C1 segment of cervical spinal cord (tissue), 14 donors: ENCODE results near the gene BMPR2.
"Not testable (repeated sequence)": the region's sequence is repeated elsewhere in the genome, so short reads cannot be mapped to it uniquely, and the experiment has no call there.

Experiments
- DNase-seq, 14 donors: peaks; one replicate each; lab custom pipeline; 2025; lab: John Stamatoyannopoulos, UW

BMPR2 gene

GRCh38 chr2:202375609-202376408 is at the start of gene BMPR2:
BMPR2 (plus strand) TSS chr2:202376327; CDS start chr2:202377475, 1,148 bp downstream.
- DNase-seq = peak; percentile 33 to 96 (median 82)

DNA sequence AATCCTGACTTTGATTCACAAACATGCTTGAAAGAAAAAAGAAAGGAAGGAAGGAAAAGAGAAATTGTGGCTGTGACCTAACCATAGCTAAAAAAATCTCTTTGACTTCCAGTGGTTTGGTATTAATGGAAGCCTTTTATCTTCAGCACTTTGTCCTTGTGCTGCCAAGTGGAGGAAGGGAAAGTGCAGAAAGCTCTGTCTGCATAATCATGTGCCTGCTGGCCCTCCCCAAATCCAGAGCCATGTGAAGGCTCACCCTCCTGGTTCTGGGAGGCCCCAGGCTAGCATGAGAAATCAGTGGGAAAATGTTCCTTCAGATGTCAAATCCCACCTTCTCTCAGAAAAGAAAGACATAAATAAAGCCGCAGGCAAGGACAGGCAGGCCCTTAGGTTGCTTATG is 48.3 kb upstream of the BMPR2 start:
- no peak for DNase-seq

GRCh38 chr2:202335791-202336467 is 40.2 kb upstream of the BMPR2 start:
- no peak for DNase-seq

DNA sequence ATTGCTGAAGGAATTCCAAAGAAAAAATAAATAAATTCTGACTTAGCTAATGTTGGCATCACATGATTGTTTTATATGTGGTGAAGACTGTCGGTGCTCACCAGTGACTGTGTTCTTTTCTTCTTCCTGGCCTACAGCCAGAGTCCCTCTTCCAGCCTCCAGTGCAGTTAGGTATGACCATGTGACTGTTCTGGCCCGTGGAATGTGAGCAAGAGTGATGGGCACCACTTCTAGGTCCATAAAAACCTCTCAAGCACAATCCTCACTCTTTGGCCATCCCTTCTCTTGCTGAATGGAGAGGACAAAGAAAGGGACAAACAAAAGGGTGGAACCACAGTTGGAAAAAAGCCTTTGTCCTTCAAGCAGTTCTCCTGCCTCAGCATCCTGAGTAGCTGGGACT is 39.0 kb upstream of the BMPR2 start:
- no peak for DNase-seq

GRCh38 chr2:202337706-202338346 is 38.3 kb upstream of the BMPR2 start:
- no peak for DNase-seq

- DNase-seq = no peak
Observed at GRCh38 chr2:202339071-202339870, 36.9 kb upstream of the BMPR2 start.

DNA sequence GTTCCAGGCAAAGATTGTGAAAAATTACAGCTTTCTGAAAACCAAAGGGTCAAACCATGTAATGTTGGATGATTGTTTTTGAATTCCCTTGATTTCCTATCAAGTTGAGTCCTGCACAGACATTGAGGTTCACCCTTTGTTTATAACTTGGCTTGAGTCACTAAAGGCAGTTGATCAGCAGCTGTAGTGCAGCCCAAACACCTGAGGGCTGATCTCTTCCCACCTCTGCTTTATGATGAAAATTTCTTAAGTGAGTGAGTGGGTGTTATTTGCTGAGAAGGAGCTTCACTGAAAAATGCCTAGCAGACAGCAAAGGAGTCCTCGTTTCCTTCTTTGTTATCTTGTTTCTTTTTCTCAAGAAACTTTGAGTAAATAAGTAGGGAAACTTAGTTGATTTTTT is 31.9 kb upstream of the BMPR2 start:
- no peak for DNase-seq

DNA sequence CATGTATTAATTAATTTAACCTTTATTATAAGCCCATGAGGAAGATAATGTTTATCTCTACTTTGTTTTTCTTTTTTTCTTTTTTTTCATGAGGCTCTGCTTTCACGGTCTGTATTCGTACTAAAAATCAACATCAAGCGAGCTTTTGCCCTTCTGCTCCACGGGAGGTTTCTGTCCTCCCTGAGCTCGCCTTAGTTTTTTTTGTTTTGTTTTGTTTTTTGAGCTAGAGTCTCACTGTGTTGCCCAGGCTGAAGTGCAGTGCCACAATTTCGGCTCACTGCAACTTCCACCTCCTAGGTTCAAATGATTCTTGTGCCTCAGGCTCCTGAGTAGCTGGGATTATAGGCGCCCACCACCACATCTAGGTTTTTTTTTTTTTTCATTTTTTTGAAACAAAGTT is 29.9 kb upstream of the BMPR2 start:
- DNase-seq = no peak

DNA sequence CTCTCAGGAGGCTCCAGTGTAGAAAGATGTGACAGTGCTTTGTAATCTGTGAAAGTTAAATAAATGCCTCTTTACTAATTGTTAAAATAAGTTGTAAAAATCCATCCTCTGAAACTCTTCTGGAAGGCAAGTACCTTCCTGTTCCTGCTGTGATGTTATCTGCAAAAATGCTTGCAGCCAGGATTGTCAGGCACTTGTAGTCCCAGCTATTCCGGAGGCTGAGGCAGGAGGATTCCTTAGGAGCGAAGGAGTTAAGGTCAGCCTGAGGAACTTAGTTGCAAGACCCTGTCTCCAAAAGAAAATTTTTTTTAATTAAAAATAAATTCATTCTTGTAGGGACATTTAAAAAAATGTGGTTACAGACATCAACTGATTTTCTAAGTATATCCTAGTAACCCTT is 22.7 kb upstream of the BMPR2 start:
- no peak for DNase-seq

GRCh38 chr2:202355993-202356505 is 20.1 kb upstream of the BMPR2 start:
- DNase-seq = no peak

- DNase-seq = not testable (repeated sequence)
Observed at GRCh38 chr2:202358924-202359323, 17.2 kb upstream of the BMPR2 start.

GRCh38 chr2:202360646-202361045 is 15.5 kb upstream of the BMPR2 start:
- no peak for DNase-seq

- no peak for DNase-seq
Observed at GRCh38 chr2:202361108-202361507, 15.0 kb upstream of the BMPR2 start.

DNA sequence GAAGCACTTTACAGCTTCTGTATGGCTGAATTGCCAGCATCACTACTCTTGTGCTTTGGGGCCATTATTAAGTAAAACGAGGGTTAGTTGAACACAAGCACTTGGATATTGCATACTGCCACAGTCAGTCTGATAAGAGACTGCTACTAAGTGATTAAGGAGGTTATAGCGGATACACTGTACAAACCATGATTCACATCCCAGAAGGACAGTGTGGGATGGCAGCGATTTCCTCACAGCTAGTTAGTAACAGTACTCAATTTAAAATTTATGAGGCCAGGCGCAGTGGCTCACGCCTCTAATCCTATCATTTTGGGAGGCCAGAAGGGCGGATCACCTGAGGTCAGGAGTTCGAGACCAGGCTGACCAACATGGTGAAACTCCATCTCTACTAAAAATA is 2.6 kb upstream of the BMPR2 start:
- DNase-seq = no peak

- DNase-seq = not testable (repeated sequence)
Observed at GRCh38 chr2:202374383-202374782, 1.7 kb upstream of the BMPR2 start.

- DNase-seq = peak in 12 of 14 donors; percentile 1 to 69 (median 42)
Observed at GRCh38 chr2:202375033-202375608, 1.0 kb upstream of the BMPR2 start.

DNA sequence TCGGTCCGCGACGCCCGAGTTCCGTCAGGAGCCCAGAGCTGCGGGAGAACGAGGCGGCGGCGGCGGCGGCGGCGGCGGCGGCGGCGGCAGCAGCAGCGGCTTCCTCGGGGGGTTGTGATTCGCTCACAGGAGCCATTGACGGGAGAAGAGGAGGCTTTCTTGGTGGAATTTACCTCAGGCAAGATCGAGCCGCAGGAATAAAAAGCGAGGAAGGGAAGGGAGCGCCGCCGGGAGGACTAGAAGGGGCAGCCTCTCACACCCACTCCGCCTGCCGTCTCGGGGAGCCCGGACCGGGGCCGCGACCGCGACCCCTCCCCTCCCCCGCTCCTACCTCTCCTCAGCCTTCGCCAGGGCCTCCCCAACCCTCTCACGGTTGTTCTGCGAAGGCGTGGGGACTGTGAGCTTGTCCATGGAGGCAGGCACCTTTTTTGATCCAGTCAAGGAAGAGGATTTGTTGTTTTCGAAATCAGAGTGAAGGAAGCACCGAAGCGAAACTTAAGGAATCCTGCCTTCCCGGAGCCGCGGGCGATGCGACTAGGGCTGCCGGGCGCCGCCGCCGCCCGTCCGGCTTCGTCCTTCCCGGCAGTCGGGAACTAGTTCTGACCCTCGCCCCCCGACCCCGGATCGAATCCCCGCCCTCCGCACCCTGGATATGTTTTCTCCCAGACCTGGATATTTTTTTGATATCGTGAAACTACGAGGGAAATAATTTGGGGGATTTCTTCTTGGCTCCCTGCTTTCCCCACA is 506 bp downstream of the BMPR2 start:
- peak in 13 of 14 donors; percentile 20 to 82 (median 63) for DNase-seq

DNA sequence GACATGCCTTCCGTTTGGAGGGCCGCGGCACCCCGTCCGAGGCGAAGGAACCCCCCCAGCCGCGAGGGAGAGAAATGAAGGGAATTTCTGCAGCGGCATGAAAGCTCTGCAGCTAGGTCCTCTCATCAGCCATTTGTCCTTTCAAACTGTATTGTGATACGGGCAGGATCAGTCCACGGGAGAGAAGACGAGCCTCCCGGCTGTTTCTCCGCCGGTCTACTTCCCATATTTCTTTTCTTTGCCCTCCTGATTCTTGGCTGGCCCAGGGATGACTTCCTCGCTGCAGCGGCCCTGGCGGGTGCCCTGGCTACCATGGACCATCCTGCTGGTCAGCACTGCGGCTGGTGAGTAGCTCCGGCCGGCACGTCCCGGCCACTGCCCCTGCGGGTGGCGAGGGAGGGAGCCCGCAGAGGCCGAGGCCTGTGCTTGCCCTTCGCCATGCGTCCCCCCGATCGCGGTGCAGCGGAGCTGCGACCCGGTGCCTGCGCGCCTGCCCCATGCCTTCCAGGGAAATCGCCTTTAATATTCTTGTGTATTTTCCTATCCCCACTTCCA is 1.2 kb downstream of the BMPR2 start:
- DNase-seq = peak in 12 of 14 donors; percentile 6 to 74 (median 52)

GRCh38 chr2:202378001-202378400 is 1.9 kb downstream of the BMPR2 start:
- DNase-seq = peak in 1 of 14 donors; percentile 50
